Measurements from ENCODE around the gene CADM2. TPM values are rescaled to one million over a fixed set of nuclear protein-coding genes. Genes with fewer than 3 reads are reported as not detected.
"Not testable (repeated sequence)": the region's sequence is repeated elsewhere in the genome, so short reads cannot be mapped to it uniquely, and the experiment has no call there.

CADM2 gene
- 0.55 TPM for total RNA-seq
- long read RNA-seq = 0 reads

DNA sequence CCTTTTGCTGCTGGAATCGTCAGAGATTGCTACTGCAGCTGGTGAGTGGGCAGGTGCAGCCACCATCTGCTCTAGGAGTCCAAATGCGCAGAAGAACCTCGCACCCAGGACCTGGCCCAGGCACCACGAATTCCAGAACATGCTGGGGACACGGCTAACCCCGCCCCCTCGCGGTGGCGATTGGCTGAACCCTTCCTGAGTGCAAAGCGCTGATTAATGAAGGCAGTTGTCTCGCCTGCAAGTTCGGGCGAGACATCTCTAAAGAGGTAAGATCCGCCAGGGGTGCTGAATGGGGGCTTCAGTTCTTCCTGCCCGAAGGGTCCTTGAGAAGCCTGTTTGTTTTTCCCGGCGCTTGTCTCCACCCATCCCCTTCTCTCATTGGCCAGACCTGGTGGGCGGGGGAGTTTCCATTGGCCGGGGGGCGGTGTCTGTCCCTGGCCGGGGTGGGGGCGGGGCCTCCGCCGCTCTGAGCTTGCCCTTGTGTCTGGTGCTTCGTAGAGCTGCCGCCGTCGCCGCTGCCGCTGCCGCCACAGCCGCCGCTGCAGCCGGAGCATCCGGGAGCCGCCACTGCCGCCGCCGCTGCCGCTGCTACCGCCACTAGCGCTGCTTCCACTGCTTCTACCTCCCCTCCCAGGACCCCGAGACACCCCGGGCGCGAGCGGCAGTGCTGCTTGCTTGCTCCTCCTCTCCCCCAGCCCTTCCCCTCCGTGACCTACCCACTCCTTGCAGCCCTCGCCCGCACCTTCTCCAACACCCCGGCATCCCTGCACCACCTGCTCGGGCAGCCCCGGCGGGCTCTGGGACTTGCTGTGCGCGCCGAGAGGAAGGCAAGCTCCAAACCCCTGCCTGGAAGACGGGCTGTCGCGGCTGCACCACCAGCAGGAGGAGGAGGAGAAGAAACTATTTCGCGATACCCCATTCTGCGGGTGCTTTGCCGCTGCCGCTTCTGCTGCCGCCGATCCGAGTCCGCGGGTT lies at the start of gene CADM2:
Gene CADM2 (plus strand): TSS at position 495 of the 975 bp plus-strand sequence.
- Histone ChIP-seq H3K27me3 (peaks cover 62% of the 10 kb centered on the region), H3K36me3 (no peaks in the 10 kb centered on the region), H3K4me3 (peak within 1 kb of the TSS; percentile 59), H3K27ac (no peak within 1 kb of the TSS), H3K4me1 (peaks cover 8% of the 10 kb centered on the region), H3K9me3 (no peaks in the 10 kb centered on the region)
- DNase-seq (peak; percentile 93), ATAC-seq (peak; percentile 99)
- intact Hi-C loops (cut with DNase I) = no loop called here
- TF ChIP-seq, protein P1, sequence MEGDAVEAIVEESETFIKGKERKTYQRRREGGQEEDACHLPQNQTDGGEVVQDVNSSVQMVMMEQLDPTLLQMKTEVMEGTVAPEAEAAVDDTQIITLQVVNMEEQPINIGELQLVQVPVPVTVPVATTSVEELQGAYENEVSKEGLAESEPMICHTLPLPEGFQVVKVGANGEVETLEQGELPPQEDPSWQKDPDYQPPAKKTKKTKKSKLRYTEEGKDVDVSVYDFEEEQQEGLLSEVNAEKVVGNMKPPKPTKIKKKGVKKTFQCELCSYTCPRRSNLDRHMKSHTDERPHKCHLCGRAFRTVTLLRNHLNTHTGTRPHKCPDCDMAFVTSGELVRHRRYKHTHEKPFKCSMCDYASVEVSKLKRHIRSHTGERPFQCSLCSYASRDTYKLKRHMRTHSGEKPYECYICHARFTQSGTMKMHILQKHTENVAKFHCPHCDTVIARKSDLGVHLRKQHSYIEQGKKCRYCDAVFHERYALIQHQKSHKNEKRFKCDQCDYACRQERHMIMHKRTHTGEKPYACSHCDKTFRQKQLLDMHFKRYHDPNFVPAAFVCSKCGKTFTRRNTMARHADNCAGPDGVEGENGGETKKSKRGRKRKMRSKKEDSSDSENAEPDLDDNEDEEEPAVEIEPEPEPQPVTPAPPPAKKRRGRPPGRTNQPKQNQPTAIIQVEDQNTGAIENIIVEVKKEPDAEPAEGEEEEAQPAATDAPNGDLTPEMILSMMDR (IDR thresholded peaks at IDR 0.05) = no peak

DNA sequence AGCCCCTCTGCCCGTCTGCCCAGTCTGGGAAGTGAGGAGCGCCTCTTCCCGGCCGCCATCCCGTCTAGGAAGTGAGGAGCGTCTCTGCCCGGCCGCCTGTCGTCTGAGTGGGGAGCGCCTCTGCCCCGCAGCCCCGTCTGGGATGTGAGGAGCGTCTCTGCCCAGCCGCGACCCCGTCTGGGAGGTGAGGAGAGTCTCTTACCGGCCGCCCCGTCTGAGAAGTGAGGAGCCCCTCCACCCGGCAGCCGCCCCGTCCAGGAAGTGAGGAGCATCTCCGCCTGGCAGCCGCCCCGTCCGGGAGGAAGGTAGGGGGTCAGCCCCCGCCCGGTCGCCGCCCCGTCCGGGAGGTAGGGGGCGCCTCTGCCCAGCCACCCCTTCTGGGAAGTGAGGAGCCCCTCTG lies 40.2 kb upstream of the CADM2 start:
- DNase-seq; H3K9me3 ChIP-seq; intact Hi-C loops (cut with DNase I); H3K36me3 ChIP-seq; H3K27ac ChIP-seq; H3K4me1 ChIP-seq; ATAC-seq; H3K27me3 ChIP-seq; H3K4me3 ChIP-seq: not testable (repeated sequence)

DNA sequence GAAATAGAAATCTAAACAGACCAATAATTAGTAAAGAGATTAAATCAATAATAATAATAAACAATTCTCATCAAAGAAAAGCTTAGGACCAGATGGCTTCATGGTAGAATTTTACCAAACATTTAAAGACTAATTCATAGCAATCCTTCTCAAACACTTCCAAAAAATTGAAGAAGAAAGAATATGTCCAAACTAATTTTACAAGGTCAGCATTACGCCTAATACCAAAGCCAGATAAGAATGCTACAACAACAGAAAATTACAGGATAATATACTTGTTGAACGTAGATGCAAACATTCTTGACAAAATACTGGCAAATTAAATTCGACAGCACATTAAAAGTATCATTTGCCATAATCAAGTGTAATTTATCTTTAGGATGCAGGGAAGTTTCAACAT lies 36.1 kb upstream of the CADM2 start:
- no peak overlapping the region for H3K27ac ChIP-seq
- TF ChIP-seq, protein P1 (IDR thresholded peaks at IDR 0.05) = no peak
- no peaks in the 10 kb centered on the region for H3K27me3 ChIP-seq
- H3K36me3 ChIP-seq = no peaks in the 10 kb centered on the region
- H3K4me3 ChIP-seq = no peak overlapping the region
- intact Hi-C loops (cut with DNase I) = no loop called here
- DNase-seq (no peak), ATAC-seq (no peak)
- no peaks in the 10 kb centered on the region for H3K4me1 ChIP-seq
- no peaks in the 10 kb centered on the region for H3K9me3 ChIP-seq

DNA sequence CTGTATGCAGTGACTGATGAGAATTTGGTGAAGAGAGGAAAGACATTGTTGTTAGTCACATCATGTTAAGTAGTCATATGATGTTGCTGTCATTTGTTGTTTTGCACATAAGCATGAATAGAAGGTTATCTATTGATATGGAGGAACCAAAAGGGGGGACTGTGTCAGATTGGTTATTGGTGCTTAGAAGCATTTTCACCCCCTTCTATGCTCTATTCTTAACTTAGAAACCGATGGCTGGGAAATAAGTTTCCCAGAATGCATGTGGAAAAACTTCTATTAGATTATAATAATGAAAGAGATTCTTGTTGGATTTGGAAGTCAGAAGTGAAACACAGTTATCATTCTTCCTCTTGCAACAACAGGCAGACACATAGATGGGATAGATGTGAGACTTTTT lies 33.2 kb upstream of the CADM2 start:
- ATAC-seq (no peak), DNase-seq (no peak)
- no peaks in the 10 kb centered on the region for H3K27me3 ChIP-seq
- no peaks in the 10 kb centered on the region for H3K9me3 ChIP-seq
- no peak overlapping the region for H3K27ac ChIP-seq
- TF ChIP-seq, protein P1 (IDR thresholded peaks at IDR 0.05) = no peak
- intact Hi-C loops (cut with DNase I) = no loop called here
- H3K4me3 ChIP-seq = no peak overlapping the region
- H3K36me3 ChIP-seq = no peaks in the 10 kb centered on the region
- no peaks in the 10 kb centered on the region for H3K4me1 ChIP-seq

DNA sequence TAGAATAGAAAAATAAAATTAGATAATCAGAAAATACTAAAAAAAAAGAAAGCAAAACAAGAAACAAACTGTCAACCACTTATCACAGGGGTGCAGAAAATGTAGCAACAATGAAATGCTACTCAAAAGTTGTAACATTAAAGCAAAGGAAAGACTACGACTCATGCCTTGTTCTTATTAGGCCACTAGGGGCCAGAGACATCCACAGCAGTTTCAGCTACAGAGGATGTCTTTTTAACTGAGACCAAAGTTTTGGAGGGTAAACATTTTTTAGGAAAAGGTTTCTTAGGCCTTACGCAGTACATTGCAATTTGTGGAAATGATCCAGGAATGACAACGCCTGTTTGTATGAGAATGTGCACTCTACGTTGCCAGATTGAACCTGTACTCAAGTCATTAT lies 15.4 kb upstream of the CADM2 start:
- ATAC-seq (no peak), DNase-seq (no peak)
- TF ChIP-seq, protein P1 (IDR thresholded peaks at IDR 0.05) = no peak
- intact Hi-C loops (cut with DNase I) = no loop called here
- H3K4me1 ChIP-seq = no peaks in the 10 kb centered on the region
- no peaks in the 10 kb centered on the region for H3K9me3 ChIP-seq
- H3K27me3 ChIP-seq = no peaks in the 10 kb centered on the region
- no peak overlapping the region for H3K27ac ChIP-seq
- H3K4me3 ChIP-seq = no peak overlapping the region
- no peaks in the 10 kb centered on the region for H3K36me3 ChIP-seq

DNA sequence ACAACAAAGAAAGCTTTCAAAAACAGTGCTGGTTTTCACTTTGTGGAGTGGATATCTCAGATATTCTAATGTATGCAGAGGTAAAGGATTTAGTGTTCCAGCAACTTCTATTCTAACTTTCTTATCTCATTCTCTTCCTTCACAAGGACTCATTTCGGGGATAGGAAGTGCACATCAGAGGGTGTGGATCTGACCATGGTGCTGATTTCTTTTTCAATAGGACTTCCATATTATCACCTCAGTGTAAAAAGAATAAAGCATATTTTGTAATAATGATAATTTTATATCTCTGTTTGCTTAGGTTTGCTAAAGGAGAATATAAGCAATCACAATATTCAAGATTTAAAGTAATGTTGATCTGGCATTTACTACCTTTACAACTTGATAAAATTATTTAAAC lies 12.5 kb upstream of the CADM2 start:
- intact Hi-C loops (cut with DNase I) = no loop called here

More for the DNA sequence above, 12.5 kb upstream of the CADM2 start:
- no peaks in the 10 kb centered on the region for H3K9me3 ChIP-seq
- ATAC-seq = no peak
- no peaks in the 10 kb centered on the region for H3K27me3 ChIP-seq
- DNase-seq = no peak
- H3K27ac ChIP-seq = no peak overlapping the region
- H3K4me3 ChIP-seq = no peak overlapping the region
- no peaks in the 10 kb centered on the region for H3K4me1 ChIP-seq
- TF ChIP-seq, protein P1 (IDR thresholded peaks at IDR 0.05) = no peak
- H3K36me3 ChIP-seq = no peaks in the 10 kb centered on the region

All from upper lobe of right lung (tissue), 1 donor.